GM20000 (cell line): ENCODE measurements around the gene FRY.

Source experiments
- DNase-seq: peaks from one replicate; pipeline ENCODE4 v3.0.0; 2012; ENCODE audit warnings: low spot score
- TF ChIP-seq, protein P1 (sequence below): IDR thresholded peaks from 2 replicates; pipeline ENCODE4 v1.5.1; 2012; ENCODE audit warnings: mild to moderate bottlenecking, control low read depth; ENCODE audit errors: extremely low read depth, missing control alignments

The FRY gene

DNA sequence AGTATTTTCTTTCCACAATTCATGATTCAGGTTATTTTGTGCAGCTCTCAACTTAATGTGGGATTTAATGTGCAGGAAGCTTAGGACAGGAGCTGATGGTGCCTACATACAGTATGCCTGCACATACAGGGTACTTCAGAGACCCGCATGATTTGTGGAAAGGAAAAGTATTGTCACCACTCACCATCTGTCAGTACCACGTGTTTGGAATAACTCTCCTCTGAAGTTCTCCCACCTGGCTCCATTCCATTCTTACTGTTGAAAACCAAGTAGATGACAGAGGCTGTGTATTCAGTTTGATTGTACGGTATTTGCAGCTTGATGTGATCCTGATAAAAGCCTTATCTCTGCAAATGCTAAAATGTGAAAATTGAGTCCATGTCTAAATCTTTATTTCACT is 197.9 kb downstream of the FRY start:
- TF ChIP-seq, protein P1, sequence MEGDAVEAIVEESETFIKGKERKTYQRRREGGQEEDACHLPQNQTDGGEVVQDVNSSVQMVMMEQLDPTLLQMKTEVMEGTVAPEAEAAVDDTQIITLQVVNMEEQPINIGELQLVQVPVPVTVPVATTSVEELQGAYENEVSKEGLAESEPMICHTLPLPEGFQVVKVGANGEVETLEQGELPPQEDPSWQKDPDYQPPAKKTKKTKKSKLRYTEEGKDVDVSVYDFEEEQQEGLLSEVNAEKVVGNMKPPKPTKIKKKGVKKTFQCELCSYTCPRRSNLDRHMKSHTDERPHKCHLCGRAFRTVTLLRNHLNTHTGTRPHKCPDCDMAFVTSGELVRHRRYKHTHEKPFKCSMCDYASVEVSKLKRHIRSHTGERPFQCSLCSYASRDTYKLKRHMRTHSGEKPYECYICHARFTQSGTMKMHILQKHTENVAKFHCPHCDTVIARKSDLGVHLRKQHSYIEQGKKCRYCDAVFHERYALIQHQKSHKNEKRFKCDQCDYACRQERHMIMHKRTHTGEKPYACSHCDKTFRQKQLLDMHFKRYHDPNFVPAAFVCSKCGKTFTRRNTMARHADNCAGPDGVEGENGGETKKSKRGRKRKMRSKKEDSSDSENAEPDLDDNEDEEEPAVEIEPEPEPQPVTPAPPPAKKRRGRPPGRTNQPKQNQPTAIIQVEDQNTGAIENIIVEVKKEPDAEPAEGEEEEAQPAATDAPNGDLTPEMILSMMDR: no peak
- DNase-seq: no peak

DNA sequence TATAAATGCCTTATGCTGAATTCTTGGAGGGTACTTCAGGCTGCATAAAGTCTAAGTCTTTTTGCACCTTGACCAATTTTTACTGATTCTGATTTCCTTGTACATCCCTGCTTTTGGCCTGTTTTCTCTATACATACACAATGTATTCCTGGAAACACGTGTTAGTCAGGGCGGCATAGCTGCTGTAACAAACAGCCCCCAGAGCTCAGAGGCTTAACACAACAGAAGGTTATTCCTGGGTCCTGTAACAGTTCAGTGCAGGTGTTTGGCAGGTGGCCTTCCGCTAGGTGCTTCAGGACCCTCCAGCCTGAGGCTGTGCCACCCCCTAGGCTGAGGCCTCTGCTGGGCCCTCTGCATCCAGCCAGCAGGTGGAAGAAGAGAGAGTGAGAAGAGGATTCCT is 200.7 kb downstream of the FRY start:
- TF ChIP-seq, protein P1: no peak

DNA sequence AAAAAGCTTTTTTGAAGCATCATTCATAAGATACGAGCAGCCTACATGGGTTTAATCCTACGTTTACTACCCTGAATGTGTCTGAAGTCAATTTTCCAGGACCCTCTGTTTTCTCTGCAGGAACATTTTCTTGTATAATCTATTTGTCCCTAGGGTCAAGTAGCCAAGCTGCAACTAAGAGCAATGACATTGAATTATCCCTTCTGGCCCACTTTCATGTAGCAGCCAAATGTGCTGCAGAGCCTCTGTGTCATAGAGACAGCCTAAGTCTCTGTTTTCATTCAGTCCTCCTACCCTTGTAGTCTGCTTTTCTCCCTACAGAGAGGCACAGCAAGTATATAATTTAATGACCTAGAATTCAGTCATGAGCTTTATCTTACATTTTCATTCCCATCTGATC is 201.5 kb downstream of the FRY start:
- no peak for DNase-seq
- TF ChIP-seq, protein P1: no peak

More for the DNA sequence above, 200.7 kb downstream of the FRY start:
- no peak for DNase-seq

DNA sequence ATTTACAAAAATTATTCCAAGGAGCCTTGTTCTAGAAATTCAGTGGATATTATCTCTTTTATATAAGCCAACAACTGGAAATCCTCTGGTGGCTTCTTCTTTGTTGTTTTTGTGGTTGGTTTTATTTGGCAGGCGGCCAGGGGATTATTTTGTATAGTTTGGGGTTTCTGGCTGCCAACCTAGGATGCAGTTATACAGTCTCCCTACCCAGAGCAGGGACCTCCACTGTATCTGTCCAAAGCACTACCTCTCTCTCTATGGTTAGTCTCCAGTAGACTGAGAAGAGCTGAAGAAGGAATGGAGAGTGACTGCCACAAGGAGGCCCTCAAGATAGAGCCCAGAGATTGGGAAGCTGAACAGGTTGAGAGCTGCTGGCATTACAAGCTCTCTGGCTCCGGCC is 203.3 kb downstream of the FRY start:
- no peak for DNase-seq
- TF ChIP-seq, protein P1: no peak

GRCh38 chr13:32237681-32238080 is 206.1 kb downstream of the FRY start:
- TF ChIP-seq, protein P1: no peak
- DNase-seq: no peak

DNA sequence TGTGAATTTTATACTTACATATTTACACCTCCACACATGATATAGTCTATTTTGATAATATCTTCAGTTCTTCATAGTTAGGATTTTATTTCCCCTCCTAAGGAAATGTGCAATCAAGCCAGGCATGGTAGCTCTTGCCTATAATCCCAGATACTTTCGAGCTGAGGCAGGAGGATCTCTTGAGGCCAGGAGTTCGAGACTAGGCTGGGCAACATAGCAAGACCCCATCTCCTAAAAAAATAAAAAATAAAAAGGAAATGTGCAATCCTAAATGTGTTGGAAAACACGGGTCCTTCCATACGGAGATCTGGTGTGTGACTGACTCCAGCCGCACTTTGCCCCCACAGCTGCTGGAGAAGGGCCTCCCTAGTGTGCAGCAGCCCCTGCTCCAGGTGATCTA is 212.1 kb downstream of the FRY start:
- TF ChIP-seq, protein P1: no peak

DNA sequence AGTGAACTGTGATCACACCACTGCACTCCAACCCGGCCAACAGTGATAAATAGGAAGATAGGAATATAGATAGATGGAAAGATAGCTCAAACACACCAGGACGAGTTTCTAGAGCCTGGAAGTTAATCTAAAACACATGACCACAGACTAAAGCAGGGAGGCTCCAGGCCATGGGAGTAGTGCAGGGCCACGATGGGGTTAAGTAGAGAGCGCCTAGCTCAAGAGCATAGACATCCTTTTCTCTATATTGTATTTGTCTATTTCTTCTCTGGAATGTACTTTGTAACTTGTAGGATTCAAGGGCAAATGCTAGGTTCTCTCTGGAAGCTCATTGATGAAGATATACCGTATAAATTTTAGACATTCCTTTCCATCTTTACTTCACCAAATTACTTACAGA is 214.0 kb downstream of the FRY start:
- TF ChIP-seq, protein P1: no peak

More for the DNA sequence above, 212.1 kb downstream of the FRY start:
- DNase-seq: no peak

GRCh38 chr13:32246468-32246867 is 214.9 kb downstream of the FRY start:
- peak; percentile 70 for DNase-seq
- TF ChIP-seq, protein P1: peak; percentile 42

More for the DNA sequence above, 214.0 kb downstream of the FRY start:
- no peak for DNase-seq
